Small intestine (tissue), 7 donors: ENCODE results near the gene MEGF8. TPM values are rescaled to one million over a fixed set of nuclear protein-coding genes. Genes with fewer than 3 reads are reported as not detected.

Source experiments
- DNase-seq, 2 donors: peaks; one replicate each; pipeline versions ENCODE4 v3.0.0 to v3.0.0-alpha.2; 2013
- FAIRE-seq: peaks from 2 replicates; lab custom pipeline; 2012; peaks lifted over from hg19 to GRCh38; lab: Jason Lieb, UNC
- H3K27ac ChIP-seq, 3 donors: one replicate each; pipeline ENCODE4 v1.5.1; 2013; ENCODE audit warnings: low read length in 2 of 3, mild to moderate bottlenecking in 2 of 3, control low read depth in 1 of 3, inconsistent platforms in 1 of 3, low read depth in 1 of 3, moderate library complexity in 1 of 3
- H3K27me3 ChIP-seq, 3 donors: one replicate each; pipeline ENCODE4 v1.6.1; 2013; ENCODE audit warnings: low read length in 3 of 3, inconsistent platforms in 1 of 3; ENCODE audit not compliant: control insufficient read depth in 3 of 3, insufficient read depth in 3 of 3
- H3K36me3 ChIP-seq, 3 donors: one replicate each; pipeline ENCODE4 v1.6.1; 2013; ENCODE audit warnings: low read length in 3 of 3, inconsistent platforms in 1 of 3, low read depth in 1 of 3, mild to moderate bottlenecking in 1 of 3, moderate library complexity in 1 of 3; ENCODE audit not compliant: control insufficient read depth in 3 of 3, insufficient read depth in 2 of 3
- H3K4me1 ChIP-seq, 3 donors: one replicate each; pipeline ENCODE4 v1.6.1; 2013; ENCODE audit warnings: low read length in 2 of 3, inconsistent platforms in 1 of 3, low read depth in 1 of 3, mild to moderate bottlenecking in 1 of 3, moderate library complexity in 1 of 3; ENCODE audit not compliant: control insufficient read depth in 3 of 3, insufficient read depth in 2 of 3
- H3K4me3 ChIP-seq, 3 donors: one replicate each; pipeline ENCODE4 v1.5.1; 2013; ENCODE audit warnings: low read length in 3 of 3, control low read depth in 1 of 3, inconsistent platforms in 1 of 3, low read depth in 1 of 3, mild to moderate bottlenecking in 1 of 3, moderate library complexity in 1 of 3
- H3K9me3 ChIP-seq, 2 donors: one replicate each; pipeline ENCODE4 v1.6.1; 2013; ENCODE audit warnings: low read depth in 1 of 2, low read length in 1 of 2; ENCODE audit not compliant: control insufficient read depth in 2 of 2, insufficient read depth in 1 of 2
- WGBS, 3 donors: extraction: QIAGEN DNeasy Blood & Tissue Kit; methylation state at CpG; one replicate each; pipeline ENCODE4 v1.1.7; 2013; 5-methylcytosine and 5-hydroxymethylcytosine counted together
- polyA plus RNA-seq, 4 donors: library from polyadenylated mRNA; stranded (reverse) in 3 of 4; unstranded in 1 of 4; fragments of 200-250 nt in 3 of 4; fragments of 120-200 nt in 1 of 4; gene quantifications; one replicate each; pipeline versions ENCODE4 v1.2.1 to v1.2.3, GENCODE V29; 2013
- donor health status: healthy with polysubstance abuse.
- donor health status: control.
- donor health status: control.
- donor health status: Bipolar disorder and iron deficiency.
- donor health status: healthy.

MEGF8 gene
- polyA plus RNA-seq, 4 donors = 2.4 to 26.7 (median 6.9) TPM

DNA sequence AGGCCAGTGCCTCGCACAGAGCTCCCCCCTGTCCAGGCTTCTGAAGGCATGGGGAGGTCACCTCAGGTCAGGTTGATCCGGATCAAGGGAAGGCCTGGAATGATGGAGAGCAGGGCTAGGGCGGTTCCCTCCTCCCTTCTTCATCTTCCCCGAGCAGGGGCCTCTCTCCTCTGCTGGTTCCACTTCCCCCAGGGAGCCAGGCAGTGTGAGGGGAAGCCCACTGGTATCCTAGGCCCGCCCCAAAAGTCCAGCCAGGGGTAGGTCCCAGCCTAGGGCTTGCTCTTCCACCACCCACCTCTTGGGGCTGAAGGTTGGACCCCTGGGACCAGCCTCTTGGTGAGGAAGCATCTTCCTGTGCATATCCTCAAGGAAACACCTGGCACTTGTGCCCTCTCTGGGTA is 39.9 kb upstream of the MEGF8 start:
- FAIRE-seq = no peak
- peaks cover 9 to 40% (median 12%) of the 10 kb centered on the region in 3 donors for H3K36me3 ChIP-seq
- peaks cover 10 to 44% (median 11%) of the 10 kb centered on the region in 3 donors for H3K4me1 ChIP-seq
- no peaks in the 10 kb centered on the region for H3K27me3 ChIP-seq
- peak overlapping the region in 1 of 3 donors; percentile 55 for H3K27ac ChIP-seq
- no peaks in the 10 kb centered on the region for H3K9me3 ChIP-seq
- no peak for DNase-seq
- H3K4me3 ChIP-seq = peak overlapping the region in 1 of 3 donors; percentile 70
- 36 to 47% (median 46%) methylated on average over 5 of the region's 5 CpGs for WGBS, 3 donors

DNA sequence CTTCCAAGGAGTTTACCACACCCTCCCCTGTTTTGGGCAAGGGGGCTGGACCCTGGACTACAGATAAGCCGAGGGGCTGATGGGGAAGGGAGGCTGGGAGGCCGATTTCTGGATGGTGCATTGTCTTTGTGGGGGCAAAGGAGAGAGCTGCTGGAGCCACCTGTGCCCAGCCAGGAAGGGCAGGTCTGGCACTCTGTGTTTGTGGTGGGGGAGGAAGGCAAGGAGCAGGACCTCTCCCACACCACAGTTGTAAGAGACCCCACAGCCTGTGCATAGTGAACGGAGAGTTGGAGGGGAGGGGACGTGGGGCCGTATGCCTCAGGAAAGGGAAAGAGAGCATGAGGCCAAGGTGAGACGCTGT is 39.5 kb upstream of the MEGF8 start:
- Histone ChIP-seq H3K9me3 (no peaks in the 10 kb centered on the region), H3K36me3 (peaks cover 9 to 44% (median 12%) of the 10 kb centered on the region in 3 donors), H3K4me1 (peaks cover 10 to 48% (median 11%) of the 10 kb centered on the region in 3 donors), H3K4me3 (peak overlapping the region in 1 of 3 donors; percentile 6), H3K27me3 (no peaks in the 10 kb centered on the region), H3K27ac (peak overlapping the region in 2 of 3 donors; percentile 52 to 55)
- no peak for DNase-seq
- 40 to 65% (median 65%) methylated on average over 6 of the region's 6 CpGs for WGBS, 3 donors
- FAIRE-seq = no peak

DNA sequence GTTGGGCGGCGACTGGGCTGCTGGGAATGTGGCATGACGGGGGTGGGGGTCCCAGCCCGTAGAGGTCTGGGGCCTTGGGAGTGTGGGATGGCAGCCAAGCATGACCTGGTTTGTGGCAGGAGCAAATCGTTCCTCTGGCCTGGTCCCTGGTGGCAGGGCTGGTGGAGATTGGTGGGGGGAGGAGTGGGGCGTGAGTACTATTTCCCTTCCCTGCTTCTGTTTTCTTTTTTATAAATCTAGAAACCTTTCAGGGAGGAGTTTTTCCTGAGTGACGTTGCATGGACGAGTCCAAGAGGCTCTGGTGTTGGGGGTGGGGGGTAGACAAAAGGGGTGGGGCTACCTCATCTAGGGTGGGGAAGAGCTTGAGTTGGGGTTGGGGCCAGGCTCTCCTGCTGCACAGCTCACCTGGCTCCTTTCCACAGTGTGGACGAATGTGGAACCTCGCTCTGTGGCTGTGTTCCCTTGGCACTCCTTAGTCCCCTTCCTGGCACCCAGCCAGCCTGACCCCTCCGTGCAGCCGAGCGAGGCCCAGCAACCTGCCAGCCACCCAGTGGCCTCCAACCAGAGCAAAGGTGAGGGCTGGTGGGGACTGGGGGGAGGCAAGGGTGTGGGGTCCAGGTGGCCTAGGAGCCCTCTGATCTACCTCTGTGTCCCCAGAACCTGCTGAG is 39.0 kb upstream of the MEGF8 start:
- H3K27ac ChIP-seq = peak overlapping the region in 2 of 3 donors; percentile 52 to 55

DNA sequence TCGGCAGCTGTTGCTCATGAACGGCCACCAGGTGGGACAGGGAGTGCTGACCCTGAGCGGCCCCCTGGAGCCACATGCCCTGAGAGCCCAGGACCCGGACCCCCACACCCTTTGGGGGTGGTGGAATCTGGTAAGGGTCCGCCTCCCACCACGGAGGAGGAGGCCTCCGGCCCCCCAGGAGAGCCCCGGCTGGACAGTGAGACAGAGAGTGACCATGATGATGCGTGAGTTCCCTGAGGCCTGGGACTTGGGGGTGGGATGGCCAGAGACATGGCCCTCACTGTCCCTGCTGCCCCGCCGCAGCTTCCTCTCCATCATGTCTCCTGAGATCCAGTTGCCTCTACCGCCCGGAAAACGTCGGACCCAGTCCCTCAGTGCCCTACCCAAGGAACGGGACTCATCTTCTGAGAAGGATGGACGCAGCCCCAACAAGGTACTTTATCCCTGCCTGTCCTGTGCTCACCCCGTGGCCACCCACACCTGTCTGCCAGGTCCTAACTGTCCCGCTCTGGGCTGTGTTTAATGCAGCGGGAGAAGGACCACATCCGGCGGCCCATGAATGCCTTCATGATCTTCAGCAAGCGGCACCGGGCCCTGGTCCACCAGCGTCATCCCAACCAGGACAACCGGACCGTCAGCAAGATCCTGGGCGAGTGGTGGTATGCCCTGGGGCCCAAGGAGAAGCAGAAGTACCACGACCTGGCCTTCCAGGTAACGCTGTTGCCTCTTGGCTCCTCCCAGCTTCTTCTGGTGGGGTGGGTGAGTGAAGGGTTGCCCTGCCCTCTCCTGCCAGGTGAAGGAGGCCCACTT is 38.2 kb upstream of the MEGF8 start:
- WGBS, 3 donors = 92 to 96% (median 93%) methylated on average over 25 to 30 of the region's 30 CpGs
- FAIRE-seq (no peak), DNase-seq (no peak)
- no peaks in the 10 kb centered on the region for H3K27me3 ChIP-seq
- H3K9me3 ChIP-seq = no peaks in the 10 kb centered on the region
- H3K27ac ChIP-seq = peak overlapping the region in 1 of 3 donors; percentile 23
- peaks cover 6 to 49% (median 7%) of the 10 kb centered on the region in 3 donors for H3K4me1 ChIP-seq
- peaks cover 9 to 57% (median 13%) of the 10 kb centered on the region in 3 donors for H3K36me3 ChIP-seq
- no peak overlapping the region for H3K4me3 ChIP-seq

More for the DNA sequence above, 39.0 kb upstream of the MEGF8 start:
- Histone ChIP-seq H3K36me3 (peaks cover 9 to 49% (median 12%) of the 10 kb centered on the region in 3 donors), H3K4me3 (peak overlapping the region in 1 of 3 donors; percentile 6), H3K4me1 (peaks cover 8 to 49% (median 9%) of the 10 kb centered on the region in 3 donors), H3K9me3 (no peaks in the 10 kb centered on the region), H3K27me3 (no peaks in the 10 kb centered on the region)
- FAIRE-seq = no peak
- 42 to 60% (median 60%) methylated on average over 13 of the region's 13 CpGs for WGBS, 3 donors
- no peak for DNase-seq

DNA sequence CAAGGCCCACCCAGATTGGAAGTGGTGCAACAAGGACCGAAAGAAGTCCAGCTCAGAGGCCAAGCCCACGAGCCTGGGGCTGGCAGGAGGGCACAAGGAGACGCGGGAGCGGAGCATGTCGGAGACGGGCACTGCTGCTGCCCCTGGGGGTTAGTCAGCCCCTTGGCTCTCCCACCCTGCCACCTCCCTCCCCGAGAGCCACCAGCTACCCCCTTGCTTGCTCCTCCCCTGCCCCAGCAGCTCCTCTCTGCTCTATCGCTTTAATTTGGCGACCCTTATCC is 37.7 kb upstream of the MEGF8 start:
- no peaks in the 10 kb centered on the region for H3K9me3 ChIP-seq
- FAIRE-seq (no peak), DNase-seq (no peak)
- H3K27ac ChIP-seq = no peak overlapping the region
- no peaks in the 10 kb centered on the region for H3K27me3 ChIP-seq
- H3K4me1 ChIP-seq = peaks cover 5 to 50% (median 7%) of the 10 kb centered on the region in 3 donors
- 91 to 94% (median 93%) methylated on average over 10 of the region's 10 CpGs for WGBS, 3 donors
- H3K4me3 ChIP-seq = no peak overlapping the region
- H3K36me3 ChIP-seq = peaks cover 13 to 62% (median 14%) of the 10 kb centered on the region in 3 donors

DNA sequence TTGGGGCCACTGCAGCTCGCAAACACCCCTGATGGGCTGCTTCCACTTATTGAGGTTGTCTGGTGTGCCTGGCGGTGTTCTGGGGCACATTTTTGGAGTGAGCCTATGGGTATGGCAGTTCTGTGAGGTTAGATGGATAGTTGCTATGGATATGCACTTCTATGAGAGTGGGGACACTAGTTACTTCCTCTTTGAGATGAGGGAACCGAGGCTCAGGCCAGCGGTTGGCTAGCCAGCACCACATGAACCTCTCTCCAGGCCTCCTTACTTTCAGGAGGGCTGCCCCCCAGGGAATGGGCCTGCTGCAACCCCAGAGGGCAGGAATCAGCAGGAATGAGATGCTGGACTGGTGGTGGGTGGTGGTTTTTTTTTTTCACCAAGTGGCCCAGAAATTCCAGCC is 37.0 kb upstream of the MEGF8 start:
- Histone ChIP-seq H3K36me3 (peaks cover 17 to 69% (median 17%) of the 10 kb centered on the region in 3 donors), H3K27me3 (no peaks in the 10 kb centered on the region), H3K4me3 (no peak overlapping the region), H3K27ac (no peak overlapping the region), H3K4me1 (peaks cover 3 to 49% (median 4%) of the 10 kb centered on the region in 3 donors), H3K9me3 (no peaks in the 10 kb centered on the region)
- FAIRE-seq = no peak
- no peak for DNase-seq
- WGBS, 3 donors = 85 to 92% (median 88%) methylated on average over 4 of the region's 4 CpGs

DNA sequence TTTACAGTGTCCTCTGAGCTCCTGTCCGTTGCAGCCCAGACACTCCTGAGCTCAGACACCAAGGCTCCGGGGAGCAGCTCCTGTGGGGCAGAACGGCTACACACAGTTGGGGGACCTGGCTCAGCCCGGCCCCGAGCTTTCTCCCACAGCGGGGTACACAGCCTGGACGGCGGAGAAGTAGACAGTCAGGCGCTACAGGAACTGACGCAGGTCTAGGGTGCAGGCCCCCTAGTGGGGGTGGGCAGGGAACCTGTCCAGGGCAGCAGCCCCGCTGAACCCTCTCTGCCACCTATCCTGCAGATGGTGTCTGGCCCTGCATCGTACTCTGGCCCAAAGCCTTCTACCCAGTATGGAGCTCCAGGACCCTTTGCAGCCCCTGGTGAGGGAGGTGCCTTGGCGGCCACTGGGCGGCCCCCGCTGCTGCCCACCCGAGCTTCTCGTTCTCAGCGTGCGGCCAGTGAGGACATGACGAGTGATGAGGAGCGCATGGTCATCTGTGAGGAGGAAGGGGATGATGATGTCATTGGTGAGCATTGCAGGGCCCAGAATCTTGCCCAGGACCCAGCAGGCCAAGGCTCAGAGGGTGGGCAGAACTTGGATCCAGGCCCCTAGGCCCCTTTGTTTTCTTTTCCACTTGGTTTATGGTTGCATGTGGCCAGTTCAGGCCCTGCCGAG is 36.4 kb upstream of the MEGF8 start:
- Histone ChIP-seq H3K27me3 (no peaks in the 10 kb centered on the region), H3K36me3 (peaks cover 19 to 75% (median 21%) of the 10 kb centered on the region in 3 donors), H3K9me3 (no peaks in the 10 kb centered on the region), H3K27ac (no peak overlapping the region), H3K4me1 (peaks cover 3 to 54% (median 4%) of the 10 kb centered on the region in 3 donors), H3K4me3 (no peak overlapping the region)
- 93 to 95% (median 93%) methylated on average over 20 to 22 of the region's 22 CpGs for WGBS, 3 donors
- DNase-seq (no peak), FAIRE-seq (no peak)

DNA sequence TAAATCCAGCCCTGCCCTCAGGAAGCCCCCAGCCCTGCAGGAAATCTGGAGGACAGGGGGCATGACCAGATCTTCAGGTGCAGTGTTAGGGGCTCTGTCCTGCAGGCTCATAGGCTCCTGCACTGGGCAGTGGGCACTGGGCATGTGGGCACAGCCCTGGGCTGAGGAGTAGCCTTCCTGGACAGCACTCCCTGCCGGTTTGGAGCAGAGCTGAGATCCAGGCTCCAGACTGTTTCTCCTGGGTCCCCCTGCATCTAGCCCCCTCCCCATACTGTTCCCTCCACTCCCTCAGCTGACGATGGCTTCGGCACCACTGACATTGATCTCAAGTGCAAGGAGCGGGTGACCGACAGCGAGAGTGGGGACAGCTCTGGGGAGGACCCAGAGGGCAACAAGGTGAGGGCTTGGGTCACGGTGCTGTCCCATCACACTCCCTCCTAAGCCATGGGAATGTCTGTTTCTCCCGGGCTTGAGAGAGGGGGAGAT is 35.8 kb upstream of the MEGF8 start:
- peaks cover 22 to 81% (median 23%) of the 10 kb centered on the region in 3 donors for H3K36me3 ChIP-seq

More for the DNA sequence above, 35.8 kb upstream of the MEGF8 start:
- DNase-seq = no peak
- no peak overlapping the region for H3K4me3 ChIP-seq
- FAIRE-seq = no peak
- no peak overlapping the region for H3K27ac ChIP-seq
- H3K4me1 ChIP-seq = peaks cover 3 to 54% (median 4%) of the 10 kb centered on the region in 3 donors
- H3K27me3 ChIP-seq = no peaks in the 10 kb centered on the region
- WGBS, 3 donors = 90 to 95% (median 92%) methylated on average over 8 of the region's 8 CpGs
- H3K9me3 ChIP-seq = no peaks in the 10 kb centered on the region
